Stimulated activated CD8-positive, alpha-beta memory T cell treated with anti-CD3 and anti-CD28 coated beads, Interleukin-4, amount 100 ng/mL, for 24 hours (primary cell): ENCODE results near the gene WHAMM.
"Not testable (repeated sequence)": the region's sequence is repeated elsewhere in the genome, so short reads cannot be mapped to it uniquely, and the experiment has no call there.

Experiments
- DNase-seq: peaks from one replicate; pipeline ENCODE4 v3.0.0-alpha.2; 2020; ENCODE audit warnings: low read depth

The WHAMM gene

DNA sequence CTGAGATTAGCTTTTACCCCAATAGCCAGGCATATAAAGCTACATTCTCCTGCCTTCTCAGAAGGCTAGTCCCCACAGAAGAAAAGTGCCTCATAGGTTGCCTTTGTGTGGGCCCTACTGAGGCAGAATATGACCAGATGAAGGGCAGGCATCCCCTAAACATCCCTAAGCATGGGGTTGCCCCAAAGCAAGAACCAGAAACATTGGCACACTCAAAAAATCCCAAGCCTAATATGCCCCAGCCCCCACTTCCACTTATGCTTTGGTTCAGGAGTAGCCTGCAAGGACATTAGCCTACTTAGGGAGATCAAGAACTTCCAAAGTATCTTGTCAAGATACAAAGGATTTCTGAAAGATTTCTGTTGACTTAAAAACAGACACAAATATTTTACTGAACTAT, 29.7 kb downstream of the WHAMM start:
- no peak for DNase-seq

DNA sequence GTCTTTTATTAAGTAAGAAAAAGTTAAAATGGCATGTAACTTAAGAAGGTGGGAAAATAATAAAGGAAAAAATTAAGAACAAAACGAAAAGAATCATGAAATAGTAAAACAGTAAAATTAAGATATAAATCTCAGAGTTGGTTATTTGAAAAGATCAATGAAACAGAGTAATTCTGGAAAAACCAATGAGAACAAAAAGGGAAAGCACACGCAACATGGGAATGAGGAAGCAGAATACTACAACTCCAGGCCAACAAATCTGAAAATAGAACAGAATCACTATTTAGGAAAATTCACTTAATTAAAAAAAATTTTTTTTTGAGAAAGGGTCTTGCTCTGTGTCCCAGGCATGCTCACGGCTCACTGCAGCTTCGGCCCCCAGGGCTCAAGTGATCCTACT, 30.7 kb downstream of the WHAMM start:
- no peak for DNase-seq

DNA sequence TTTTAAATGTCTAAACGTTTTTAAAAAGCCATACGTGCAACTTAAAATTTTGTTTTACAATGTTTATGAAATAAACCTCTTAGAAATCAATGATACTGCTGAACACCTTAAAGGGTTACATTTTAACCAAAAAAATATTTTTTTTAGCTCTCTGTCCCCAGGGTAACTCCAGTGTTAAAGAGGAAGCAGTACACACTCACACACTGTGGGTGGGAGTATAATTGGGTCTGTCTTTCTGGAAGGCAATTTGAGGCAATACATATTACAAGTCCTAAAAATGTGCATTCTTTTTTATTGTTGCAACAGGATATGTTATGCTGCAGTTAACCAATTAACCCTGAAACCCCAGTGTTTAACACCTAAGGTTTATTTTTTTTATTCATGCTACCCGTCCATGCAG, 34.1 kb downstream of the WHAMM start:
- no peak for DNase-seq

DNA sequence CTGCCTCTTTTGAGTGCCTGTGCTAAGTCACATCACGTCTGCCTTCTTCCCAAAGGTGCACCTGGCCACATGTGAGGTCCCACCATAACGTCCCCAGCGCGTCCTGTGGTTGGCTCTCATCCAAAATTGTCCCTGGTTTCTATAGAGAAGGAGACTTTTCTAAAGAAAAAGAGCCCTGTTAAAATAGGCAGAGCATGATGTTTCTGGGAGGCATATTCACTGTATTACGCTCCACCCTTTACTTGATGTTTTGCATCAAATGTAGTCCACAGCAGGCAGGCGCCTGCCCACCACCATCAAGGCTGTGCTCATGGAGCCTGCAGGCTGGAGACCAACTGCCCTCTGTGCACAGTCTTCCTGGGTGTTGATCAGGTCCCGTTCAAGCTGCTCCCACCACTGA, 36.3 kb downstream of the WHAMM start:
- DNase-seq, result no peak

DNA sequence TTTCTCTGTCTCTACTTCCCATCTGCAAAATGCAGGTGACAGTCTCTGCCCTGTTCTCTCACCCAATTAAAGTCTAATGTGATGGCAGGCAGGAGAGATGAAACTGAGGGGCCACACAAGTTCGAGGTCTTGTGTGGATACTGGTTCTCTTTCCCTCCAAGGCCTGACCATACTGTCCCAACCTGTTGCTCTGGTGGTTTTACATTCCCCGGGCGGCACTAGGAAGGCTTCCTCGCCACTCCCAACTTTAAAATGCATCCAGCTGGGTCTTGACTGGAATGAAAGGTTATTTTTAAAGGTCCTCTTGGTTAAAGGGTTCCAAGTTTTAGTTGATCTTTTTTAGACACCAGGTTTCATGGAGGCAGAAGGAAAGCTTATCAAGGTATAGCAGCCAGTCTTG, 37.2 kb downstream of the WHAMM start:
- no peak for DNase-seq

DNA sequence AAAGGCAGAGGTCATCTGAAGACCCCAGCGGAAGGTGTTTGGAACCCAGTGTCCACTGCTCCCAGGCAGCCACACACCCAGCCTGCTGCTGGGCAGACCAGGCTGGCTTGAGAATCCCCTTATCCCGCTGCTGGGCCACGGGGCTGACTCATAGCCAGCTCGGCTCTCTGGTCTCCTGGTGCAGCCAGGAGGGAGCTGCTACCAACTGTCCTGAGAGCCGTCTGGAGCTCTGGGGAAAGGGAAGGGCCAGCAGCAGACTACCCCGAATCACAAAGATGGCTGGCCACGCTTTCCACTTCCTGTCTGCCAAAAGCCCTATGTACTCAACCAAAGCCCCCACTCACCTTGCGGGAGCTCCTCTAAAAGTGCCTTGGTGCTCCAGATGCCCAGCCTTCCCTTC, 38.3 kb downstream of the WHAMM start:
- DNase-seq, result no peak

DNA sequence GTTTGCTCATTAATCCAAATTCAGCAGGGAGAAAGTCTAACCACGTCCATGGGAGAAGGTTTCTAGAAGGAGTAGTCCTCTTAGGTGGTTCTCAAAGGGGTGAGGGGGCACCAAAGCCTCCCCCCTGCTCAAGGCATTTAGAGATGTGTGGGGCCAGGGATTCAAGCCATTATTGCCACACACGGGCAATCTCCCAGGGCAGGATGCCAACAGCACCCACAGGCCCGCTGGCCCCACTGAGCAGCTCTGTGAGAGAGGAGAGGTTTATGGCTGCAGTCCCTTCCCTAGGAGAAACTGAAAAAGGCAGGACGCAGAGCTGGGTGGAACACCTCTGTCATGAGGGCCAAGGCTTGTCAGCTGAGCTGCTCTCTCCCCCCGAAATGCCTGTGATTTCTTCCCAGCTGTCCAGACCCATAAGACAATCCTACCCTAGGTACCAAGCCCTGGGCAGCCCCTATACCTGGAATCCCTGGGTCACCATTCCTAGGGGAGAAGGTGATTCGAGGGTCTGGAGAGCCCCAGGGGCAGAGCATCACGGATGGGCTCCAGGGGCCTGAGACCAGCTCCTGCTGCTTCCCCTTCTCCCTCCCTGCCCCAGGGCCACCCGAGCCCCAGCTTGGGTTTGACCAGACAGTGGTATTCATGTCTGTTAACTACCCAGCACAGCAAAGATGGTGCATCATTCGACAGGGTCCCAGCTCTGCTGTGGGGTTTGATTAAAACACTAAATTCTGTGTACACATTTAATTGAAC, 39.0 kb downstream of the WHAMM start:
- DNase-seq, result no peak

DNA sequence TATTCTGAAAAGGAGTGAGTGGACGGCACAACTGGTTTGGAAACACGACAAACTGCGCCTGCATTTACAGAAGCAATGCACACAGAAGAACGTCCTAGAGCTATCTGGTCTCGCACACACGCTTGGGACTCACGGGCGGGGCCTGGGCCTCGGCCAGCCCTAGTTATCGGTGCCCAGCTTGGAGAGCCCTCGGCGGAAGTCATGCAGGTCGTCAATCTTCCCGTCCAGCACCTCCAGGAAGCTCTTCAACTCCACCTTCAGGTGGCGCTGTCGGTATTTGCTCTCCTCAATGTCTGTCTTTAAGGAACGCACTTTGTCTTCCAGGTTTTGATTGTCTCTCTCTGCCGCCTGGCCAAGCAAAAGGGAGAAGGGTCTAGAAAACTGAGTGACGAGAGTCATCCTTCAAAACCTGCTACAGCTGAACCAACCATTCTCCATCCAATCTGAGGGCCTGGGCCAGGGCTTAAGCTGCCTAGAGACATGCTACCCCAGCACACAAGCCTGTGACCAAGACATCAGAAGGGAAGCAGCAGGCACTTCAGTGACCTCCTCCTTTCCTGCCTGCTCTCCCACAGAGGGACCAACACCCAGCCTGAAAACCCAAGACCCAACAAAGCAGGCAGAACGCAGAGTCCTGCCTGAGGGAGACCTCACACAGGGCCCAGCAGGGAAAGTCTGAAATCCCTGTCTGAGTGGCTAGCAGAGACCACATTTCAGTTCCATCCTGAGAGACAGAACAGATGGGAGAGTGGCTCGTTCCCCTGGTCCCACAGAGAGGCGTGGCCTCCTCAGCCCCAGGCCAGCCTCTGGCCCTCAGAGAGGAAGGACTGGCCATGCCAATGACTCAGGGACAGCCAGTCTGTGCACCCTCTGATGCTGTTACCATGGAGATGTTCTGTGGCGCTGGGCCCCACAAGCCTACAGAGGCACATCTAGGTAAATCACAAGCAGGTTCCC, 40.4 kb downstream of the WHAMM start:
- DNase-seq, result peak; percentile 10

DNA sequence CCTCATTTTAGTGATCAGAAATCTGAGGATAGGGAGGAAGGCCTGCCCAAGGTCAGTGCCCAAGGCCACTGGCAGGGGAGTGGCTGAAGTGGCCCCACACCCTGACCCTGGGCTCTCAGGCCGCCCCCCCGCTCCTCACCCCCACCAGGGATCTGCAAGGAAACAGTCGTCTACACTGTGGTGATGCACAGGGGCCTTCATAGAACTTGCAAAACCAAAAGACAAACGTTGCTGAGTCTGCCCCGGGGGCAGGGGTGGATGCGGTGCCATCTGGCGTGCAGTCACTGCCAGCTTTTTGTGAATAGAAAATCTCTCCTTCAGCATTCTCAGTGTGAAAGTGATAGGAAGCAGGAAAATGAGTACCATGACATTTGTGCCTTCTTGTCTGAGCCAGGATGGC, 41.3 kb downstream of the WHAMM start:
- DNase-seq, result no peak

DNA sequence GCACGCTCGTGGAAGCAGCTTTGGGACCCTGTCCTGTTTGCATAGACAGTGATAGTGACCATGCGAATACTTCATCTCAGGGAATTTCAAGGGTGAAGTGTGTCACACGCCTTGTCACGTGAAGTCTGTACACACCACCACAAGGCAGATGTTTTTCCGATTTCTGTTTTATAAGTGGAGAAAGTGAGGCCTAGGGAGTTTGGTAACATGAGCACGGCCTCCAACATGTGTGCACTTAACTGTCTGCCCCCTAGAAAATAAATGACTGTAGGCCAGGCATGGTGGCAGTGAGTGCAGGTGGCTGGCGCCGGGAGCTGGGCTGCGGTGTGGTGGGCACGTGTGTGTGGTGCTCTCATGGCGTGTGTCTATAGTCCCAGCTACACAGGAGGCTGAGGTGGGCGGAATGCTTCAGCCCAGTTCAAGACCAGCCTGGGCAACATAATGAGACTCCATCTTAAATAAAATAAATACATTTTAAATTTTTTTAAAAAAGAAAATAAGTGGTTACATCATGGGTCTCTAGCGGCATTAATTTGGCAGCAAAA, 42.0 kb downstream of the WHAMM start:
- no peak for DNase-seq

DNA sequence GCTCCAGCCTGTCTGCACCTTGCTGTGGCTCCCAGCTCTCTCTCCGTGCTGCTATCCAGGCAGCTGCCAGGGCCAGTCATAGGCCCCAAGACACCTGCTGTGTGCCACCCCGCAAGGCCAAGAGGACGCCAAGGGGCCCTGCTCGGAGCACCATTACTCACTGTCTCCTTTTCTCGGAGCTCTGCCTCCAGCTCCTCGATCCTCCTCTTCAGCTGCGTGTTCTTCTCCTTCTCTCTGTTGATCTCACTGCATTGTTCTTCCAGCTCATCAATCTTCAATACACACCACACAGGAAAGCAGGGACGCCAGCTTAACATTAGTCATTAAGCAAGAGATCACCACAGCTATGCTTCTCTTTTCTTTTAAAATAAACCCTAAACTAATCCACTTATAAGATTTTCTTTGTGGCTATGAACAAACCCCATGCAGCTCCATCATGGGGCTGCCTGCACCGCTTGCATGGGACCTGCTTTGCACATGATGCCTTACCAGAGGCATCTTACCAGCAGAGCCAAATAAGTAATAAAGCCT, 42.6 kb downstream of the WHAMM start:
- no peak for DNase-seq

DNA sequence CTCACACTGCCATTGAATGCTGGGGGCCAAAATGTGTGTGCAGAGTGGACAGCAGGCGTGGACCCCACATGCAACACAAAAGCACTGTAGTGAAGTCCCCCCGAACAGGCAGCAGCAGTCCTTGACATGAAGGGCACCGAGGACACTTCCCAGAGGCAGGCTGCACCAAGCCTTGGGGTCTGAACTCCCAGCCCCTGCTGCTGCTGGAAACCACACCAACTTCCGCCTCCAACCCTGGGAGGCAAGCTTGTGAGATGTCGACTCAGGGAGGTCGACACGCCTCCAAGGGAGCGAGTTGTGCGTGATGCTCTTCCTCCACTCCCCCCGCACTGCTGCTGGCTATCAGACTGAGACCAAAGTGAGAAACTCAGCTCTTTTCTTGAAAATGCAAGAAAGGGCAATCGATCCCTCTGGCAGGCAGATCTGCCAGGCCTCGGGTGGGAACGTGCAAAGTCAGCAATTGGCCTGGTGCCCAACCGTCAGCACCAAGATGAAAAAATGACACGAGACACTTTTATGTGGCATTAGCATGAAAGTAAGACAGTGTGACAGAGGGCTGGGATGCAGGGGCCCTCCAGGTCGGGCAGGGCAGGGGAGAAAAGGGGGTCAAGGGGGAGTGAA, 43.6 kb downstream of the WHAMM start:
- no peak for DNase-seq

DNA sequence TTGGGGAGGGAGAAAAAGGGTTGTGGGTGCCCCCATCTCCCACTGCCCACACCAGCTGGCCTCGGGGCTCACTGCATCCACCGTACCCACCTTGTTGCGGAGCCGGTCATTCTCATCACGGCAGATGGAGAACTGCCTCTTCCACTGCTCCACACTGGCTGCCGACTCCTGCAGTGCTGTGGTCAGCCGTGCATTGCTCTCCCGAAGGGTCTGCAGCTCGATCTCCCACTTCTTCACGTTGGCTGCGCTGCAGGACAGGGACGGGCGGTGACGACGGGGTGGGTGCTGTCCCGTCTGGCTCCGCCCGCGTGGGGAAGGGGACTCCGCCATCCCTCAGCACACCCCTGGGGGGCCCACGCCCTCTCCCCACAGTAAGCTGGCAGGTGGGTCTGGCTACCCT, 45.1 kb downstream of the WHAMM start:
- no peak for DNase-seq

DNA sequence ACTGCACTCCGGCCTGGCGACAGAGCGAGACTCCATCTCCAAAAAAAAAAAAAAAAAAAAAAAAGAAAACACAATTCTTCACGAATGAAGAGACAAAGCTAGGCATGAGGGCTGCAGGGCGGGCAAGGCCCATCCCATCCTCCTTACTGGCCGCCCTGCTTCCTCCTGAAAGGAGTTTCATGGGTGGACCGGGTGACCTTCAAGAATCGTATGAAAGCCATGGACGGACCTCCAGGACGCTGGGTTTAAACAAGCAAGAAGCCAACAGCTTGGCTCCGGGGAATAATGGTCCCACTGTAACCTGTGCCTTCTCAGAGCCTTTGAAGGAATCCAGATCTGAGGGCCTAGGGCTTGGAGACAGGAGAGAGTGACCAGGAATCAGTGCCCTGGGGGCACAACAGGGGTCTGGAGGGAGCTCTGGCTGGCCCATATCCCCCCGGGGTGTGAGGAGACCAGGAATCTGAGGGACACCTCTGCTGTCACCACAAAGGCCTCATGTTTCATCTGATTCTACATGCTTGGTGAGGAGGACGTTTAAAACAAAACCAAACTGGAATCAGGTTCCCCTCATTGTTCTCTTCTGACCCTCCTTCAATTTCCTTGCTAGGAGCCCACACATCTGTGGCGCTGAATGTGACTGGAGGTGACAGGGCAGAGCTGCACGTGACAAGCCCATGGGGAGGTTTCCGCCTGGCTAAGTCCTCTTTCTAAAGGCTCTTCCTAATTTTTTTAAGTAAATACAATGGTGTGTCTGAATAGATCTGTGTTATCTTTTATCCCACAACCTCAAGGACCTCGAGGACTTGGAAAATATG, 46.1 kb downstream of the WHAMM start:
- DNase-seq, result no peak

DNA sequence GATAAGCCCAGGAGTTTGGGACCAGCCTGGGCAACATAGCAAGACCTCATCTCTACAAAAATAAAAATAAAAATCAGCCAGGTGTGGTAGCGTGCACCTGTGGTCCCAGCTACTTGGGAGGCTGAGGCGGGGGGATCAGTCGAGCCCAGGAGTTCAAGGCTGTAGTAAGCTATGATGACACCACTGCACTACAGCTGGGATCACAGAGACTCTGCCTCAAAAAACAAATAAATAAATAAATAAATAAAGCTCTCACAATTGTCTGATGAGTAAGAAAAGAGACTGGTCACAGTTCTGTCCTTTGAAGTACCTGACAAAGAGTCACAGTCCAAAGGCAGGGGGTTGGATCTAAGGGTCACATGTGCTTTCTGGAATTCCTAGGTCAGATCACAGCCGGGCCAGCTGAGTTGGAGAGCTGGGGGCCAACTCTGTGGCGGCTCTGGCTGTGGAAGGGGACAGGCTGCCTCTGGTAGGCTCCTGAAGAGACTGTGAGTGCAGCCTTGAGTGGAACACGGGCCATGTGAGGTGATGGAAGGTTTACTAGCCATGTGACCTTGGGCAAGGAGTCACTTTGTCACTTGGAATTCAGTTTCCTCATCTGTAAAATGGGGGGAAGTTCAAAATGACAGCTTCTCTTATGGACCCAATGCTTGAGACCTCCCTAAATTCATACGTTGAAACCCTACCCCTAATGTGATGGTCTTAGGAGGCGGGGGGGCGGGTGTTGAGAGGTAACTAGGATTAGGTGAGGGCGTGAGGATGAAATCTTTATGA, 47.2 kb downstream of the WHAMM start:
- DNase-seq, result no peak

DNA sequence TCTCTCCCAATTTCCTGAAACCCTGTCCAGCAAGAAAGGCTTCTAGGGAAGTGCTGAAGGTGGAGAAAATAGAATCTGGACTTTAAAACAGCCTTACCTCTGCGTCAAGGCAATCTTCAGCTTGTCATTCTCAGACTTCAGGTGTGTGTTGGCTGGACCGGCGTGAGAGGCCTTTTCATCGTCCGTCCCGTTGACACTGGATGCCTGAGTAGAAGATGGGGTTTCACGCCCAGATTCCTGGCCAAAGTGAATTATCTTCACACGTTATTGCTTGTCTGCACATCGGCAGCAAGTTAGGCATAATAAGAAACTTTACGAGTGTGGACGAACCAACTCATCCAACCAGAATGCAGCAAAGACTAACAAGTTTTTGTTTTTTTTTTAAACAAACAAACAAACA, 49.5 kb downstream of the WHAMM start:
- DNase-seq, result no peak

DNA sequence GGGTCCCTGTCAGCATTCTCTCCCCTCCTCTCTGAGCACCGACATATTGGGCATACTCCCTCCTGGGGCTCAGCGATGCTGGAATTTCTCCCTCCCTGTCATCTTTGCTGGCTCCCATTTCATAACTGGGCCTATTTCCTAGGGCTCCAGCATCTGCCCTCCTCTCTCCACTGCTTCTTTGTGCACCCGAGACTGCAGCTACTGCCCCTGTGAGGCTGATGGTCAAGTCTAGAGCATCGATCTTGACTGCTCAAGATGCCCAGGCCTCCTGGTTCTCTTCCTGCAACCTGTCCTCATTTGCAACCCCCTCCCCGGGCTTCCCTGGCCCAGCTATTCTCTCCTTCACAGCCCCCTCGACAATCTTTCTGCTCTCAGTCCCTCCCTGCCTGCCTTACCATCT, 53.5 kb downstream of the WHAMM start:
- DNase-seq, result no peak

DNA sequence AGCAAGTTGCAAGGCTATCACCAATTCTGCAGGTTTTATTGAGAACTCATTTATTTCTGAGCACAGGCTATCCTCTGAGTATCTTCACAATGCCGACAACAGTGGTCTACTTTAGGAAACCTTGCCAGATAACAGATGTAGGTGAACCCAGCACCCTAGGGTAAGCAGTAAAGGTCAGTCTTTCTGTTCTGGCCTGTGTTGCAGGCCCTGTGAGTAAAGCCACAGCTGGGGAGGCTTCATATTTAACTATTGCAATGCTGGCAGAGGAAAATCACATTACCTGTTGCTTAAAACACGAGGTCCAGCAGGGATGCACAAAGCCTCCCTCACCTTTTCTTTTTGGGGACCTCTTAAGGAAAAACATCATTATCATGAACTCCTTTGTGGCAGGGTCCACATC, 55.5 kb downstream of the WHAMM start:
- DNase-seq, result no peak

DNA sequence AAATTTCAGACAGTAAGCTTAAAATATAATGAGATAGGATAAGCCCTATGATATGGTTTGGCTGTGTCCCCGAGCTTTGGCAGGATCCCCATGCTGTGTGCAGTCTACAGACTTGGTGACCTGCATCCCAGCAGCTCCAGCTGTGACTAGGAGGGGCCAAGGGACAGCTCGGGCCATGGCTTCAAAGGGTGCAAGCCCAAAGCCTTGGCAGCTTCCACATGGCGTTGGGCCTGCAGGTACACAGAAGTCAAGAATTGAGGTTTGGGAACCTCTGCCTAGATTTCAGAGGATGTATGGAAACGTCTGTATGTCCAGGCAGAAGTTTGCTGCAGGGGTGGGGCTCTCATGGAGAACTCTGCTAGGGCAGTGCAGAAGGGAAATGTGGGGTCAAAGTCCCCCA, 56.2 kb downstream of the WHAMM start:
- not testable (repeated sequence) for DNase-seq

DNA sequence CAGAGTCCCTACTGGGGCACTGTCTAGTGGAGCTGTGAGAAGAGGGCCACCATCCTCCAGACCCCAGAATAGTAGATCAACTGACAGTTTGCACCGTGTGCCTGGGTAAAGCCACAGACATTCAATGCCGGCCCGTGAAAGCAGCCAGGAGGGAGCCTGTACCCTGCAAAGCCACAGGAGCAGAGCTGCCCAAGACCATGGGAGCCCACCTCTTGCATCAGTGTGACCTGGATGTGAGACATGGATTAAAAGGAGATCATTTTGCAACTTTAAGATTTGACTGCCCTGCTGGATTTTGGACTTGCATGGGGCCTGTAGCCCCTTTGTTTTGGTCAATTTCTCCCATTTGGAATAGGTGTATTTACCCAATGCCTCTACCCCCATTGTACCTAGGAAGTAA, 56.6 kb downstream of the WHAMM start:
- DNase-seq, result not testable (repeated sequence)
